ENCODE measurements around the gene COX8A. TPM values are rescaled to one million over a fixed set of nuclear protein-coding genes. Genes with fewer than 3 reads are reported as not detected.
A peak's percentile ranks its signal among the peaks of the same experiment; 100 is the strongest.

Gene COX8A
- total and polyA plus RNA-seq, 2 of the 8 experiments (the other 6 are each of a cell fraction or from before 2014, with no cell fraction given), result 365 to 1,720 TPM

DNA sequence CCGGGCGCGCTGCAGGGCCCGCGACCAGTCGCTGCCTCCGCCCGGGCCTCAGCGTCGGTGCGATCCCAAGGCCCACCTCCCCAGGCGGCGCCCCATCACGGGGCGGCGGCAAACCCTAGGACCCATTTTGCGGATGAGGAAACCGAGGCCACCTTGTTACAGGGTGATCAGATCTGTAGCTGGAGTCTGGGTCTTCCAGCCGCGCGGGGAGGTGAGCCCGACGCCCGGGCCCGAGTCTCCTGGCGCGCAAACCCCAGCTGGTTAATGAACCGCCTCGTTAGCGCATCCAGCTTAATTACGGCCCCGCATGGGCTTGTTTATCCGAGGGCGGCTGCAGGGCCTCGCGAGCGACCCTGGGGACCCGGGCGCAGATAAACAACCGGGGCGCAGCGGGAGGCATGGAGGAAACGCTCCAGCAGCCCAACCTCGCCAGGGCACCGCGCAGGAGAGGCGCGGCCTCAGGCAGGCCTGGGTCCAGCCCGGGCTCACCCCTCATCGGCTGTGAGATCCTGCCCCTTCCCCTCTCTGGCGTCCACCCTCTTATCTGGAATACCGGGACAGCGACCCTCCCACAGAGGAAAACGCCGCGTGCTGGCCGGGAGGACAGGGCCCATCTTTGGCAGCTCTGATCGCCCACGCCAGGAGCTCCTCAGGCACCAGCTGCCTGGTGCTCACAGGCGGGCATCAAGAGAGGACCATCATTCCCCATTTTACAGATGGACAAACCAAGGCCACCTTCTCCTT is 26.5 kb downstream of the COX8A start:
- CTCF ChIA-PET (ENCODE audit: partially characterized antibody), result interaction anchor here (0.9 to 6.8 kb wide), 40 partner anchors 8 to 300 kb away, joined by 3 to 171 read pairs (median 6); partner anchors contain the start of genes FLRT1 and STIP1
- H3K4me2 ChIP-seq (ENCODE audit: insufficient read depth in 1 of 2, low read depth in 2 of 2, low read length in 2 of 2), result peak overlapping the region; percentile 70 to 98
- WGBS, 2 experiments (ENCODE audit: extremely low coverage in 1 of 2, insufficient coverage in 1 of 2, insufficient read length in 1 of 2, insufficient replicate concordance in 2 of 2, low coverage in 1 of 2, low lambda C conversion rate in 2 of 2, missing lambda C conversion rate in 1 of 2), result 52% methylated on average over 41 of the region's 60 CpGs; no CpG with 5 or more reads in 1 of the 2 experiments
- H3K23ac ChIP-seq (ENCODE audit: insufficient read length), result no peak overlapping the region
- peaks cover 12 to 43% (median 31%) of the 10 kb centered on the region in 4 experiments for H3K27me3 ChIP-seq (replicated peaks in 1 of 4; ENCODE audit: control insufficient read depth in 3 of 4, extremely low read depth in 1 of 4, insufficient read depth in 3 of 4, low read length in 3 of 4)
- no peak overlapping the region for H4K5ac ChIP-seq (ENCODE audit: insufficient read length, low read depth, low read length)
- H2BK15ac ChIP-seq (ENCODE audit: low read length), result peak overlapping the region; percentile 81; the same call in 1 of the 2 replicates
- no peak overlapping the region for H2BK20ac ChIP-seq (ENCODE audit: low read length)
- H2BK120ac ChIP-seq (replicated peaks; ENCODE audit: low read depth, low read length), result no peak overlapping the region
- H3K23me2 ChIP-seq (ENCODE audit: low read depth, low read length), result peaks cover 18% of the 10 kb centered on the region; the same call in 1 of the 2 replicates
- peaks cover 2 to 23% (median 12%) of the 10 kb centered on the region in 4 experiments; a peak in 6 of 7 replicates for H3K4me1 ChIP-seq (replicated peaks in 1 of 4; ENCODE audit: control insufficient read depth in 3 of 4, insufficient read depth in 4 of 4, low read length in 3 of 4)
- DNase-seq (ENCODE audit: low read depth in 1 of 2, low spot score in 2 of 2), result no peak
- no peak overlapping the region for H3K18ac ChIP-seq (ENCODE audit: extremely low read depth, low read length)
- no peak overlapping the region for H3K9ac ChIP-seq (replicated peaks in 1 of 4; ENCODE audit: extremely low read depth in 1 of 4, low read depth in 3 of 4, low read length in 3 of 4)
- no peak overlapping the region for H2BK12ac ChIP-seq (ENCODE audit: low read depth, low read length)
- H3K4me3 ChIP-seq (ENCODE audit: extremely low read depth in 1 of 4, insufficient read depth in 2 of 4, low read depth in 3 of 4, low read length in 4 of 4), result peak overlapping the region in 2 of 4 experiments; percentile 9 to 61; a peak in 4 of 8 replicates
- POLR2A ChIA-PET (ENCODE audit: partially characterized antibody), result interaction anchor here (0.8 to 5.1 kb wide), 15 partner anchors 11 to 206 kb away, joined by 3 to 46 read pairs (median 3); partner anchors contain the start of genes COX8A, FERMT3 and OTUB1
- H4K91ac ChIP-seq (replicated peaks; ENCODE audit: insufficient read length, low read length), result no peak overlapping the region
- 0 out of 2 replicates have a peak overlapping the region, but pooled peaks have one; percentile 49 for H2AK5ac ChIP-seq (ENCODE audit: low read depth, low read length)
- H3K27ac ChIP-seq (ENCODE audit: low read depth, low read length), result no peak overlapping the region
- peaks cover 6 to 17% (median 10%) of the 10 kb centered on the region in 4 experiments for H3K36me3 ChIP-seq (ENCODE audit: control insufficient read depth in 2 of 4, insufficient read depth in 4 of 4, low read length in 3 of 4)
- no peak overlapping the region for H2BK5ac ChIP-seq (ENCODE audit: low read depth, low read length)
- no peaks in the 10 kb centered on the region for H3K79me2 ChIP-seq (ENCODE audit: control insufficient read depth in 1 of 2, insufficient read depth in 2 of 2, low read length in 2 of 2)
- no peak overlapping the region for H2AFZ ChIP-seq (ENCODE audit: low read length)
- peak overlapping the region; percentile 48; the same call in 1 of the 2 replicates for H4K8ac ChIP-seq (ENCODE audit: extremely low read depth, insufficient read depth, low read length)
- peaks cover 2% of the 10 kb centered on the region; the same call in 1 of the 2 replicates for H3K79me1 ChIP-seq (ENCODE audit: low read depth, low read length)
- H3K14ac ChIP-seq (ENCODE audit: insufficient read length), result no peak overlapping the region
- H3K56ac ChIP-seq (replicated peaks; ENCODE audit: insufficient read length, low read depth, low read length), result no peak overlapping the region
- H3K9me3 ChIP-seq (ENCODE audit: insufficient read depth in 2 of 2, low read depth in 1 of 2, low read length in 1 of 2), result no peaks in the 10 kb centered on the region
- peaks cover 4 to 20% of the 10 kb centered on the region in 2 experiments for H4K20me1 ChIP-seq (replicated peaks in 1 of 2; ENCODE audit: control insufficient read depth in 1 of 2, insufficient read depth in 2 of 2, low read length in 2 of 2)
- no peak for FAIRE-seq
- no peak overlapping the region for H3K4ac ChIP-seq (replicated peaks; ENCODE audit: insufficient read length, low read depth, low read length)
- TF ChIP-seq KDM1A (IDR thresholded peaks at IDR 0.05; ENCODE audit: borderline replicate concordance, low read length) (peak; percentile 96), SP2 (IDR thresholded peaks at IDR 0.05; ENCODE audit: low read length) (no peak), SIX5 (IDR thresholded peaks at IDR 0.05; ENCODE audit: low read depth, low read length) (no peak), RXRA (IDR thresholded peaks at IDR 0.05; ENCODE audit: insufficient read depth, low read depth, low read length) (no peak), TAF1 (IDR thresholded peaks at IDR 0.05; ENCODE audit: low read depth, low read length) (no peak), CTBP2 (IDR thresholded peaks at IDR 0.05; ENCODE audit: borderline replicate concordance, insufficient read depth, insufficient read length, low read length) (no peak), NANOG (IDR thresholded peaks at IDR 0.05; ENCODE audit: insufficient read depth, low read depth, low read length, poor library complexity, severe bottlenecking) (no peak), HDAC2 (IDR thresholded peaks at IDR 0.05; ENCODE audit: borderline replicate concordance in 1 of 2, low read depth in 2 of 2, low read length in 2 of 2) (0 out of 4 replicates have a peak, but pooled peaks of 1 of the 2 experiments have one; percentile 10), PHF8 (conservative IDR thresholded peaks at IDR 0.05; ENCODE audit: low read depth, low read length) (no peak)
- TF ChIP-seq, protein P1, sequence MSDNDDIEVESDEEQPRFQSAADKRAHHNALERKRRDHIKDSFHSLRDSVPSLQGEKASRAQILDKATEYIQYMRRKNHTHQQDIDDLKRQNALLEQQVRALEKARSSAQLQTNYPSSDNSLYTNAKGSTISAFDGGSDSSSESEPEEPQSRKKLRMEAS (IDR thresholded peaks at IDR 0.05), result 0 out of 2 replicates have a peak, but pooled peaks have one; percentile 1
